ENCODE data around the gene LRP1B. TPM values are rescaled to one million over a fixed set of nuclear protein-coding genes. Genes with fewer than 3 reads are reported as not detected.
"Not testable (repeated sequence)": the region's sequence is repeated elsewhere in the genome, so short reads cannot be mapped to it uniquely, and the experiment has no call there.

LRP1B gene
- total RNA-seq, 4 donors from 2014 or later = 0.85 to 3.3 (median 1.1) TPM; not detected in 1

GRCh38 chr2:140286377-140286776 is 1844.4 kb downstream of the LRP1B start:
- Histone ChIP-seq H3K36me3 (no peaks in the 10 kb centered on the region), H3K4me1 (no peaks in the 10 kb centered on the region), H3K27me3 (no peaks in the 10 kb centered on the region), H3K9me3 (no peaks in the 10 kb centered on the region), H3K27ac (no peak overlapping the region), H3K4me3 (no peak overlapping the region)
- no peak for TF ChIP-seq CTCF (IDR thresholded peaks at IDR 0.05)
- no peak for DNase-seq

- not testable (repeated sequence) for DNase-seq
Measured at GRCh38 chr2:140277344-140277743, 1853.5 kb downstream of the LRP1B start.

GRCh38 chr2:140276661-140277060 is 1854.2 kb downstream of the LRP1B start:
- no peaks in the 10 kb centered on the region for H3K4me1 ChIP-seq
- no peaks in the 10 kb centered on the region for H3K9me3 ChIP-seq
- DNase-seq = no peak
- no peak overlapping the region for H3K27ac ChIP-seq
- no peak overlapping the region for H3K4me3 ChIP-seq
- TF ChIP-seq POLR2A (IDR thresholded peaks at IDR 0.05) (no peak), CTCF (IDR thresholded peaks at IDR 0.05) (no peak)
- H3K36me3 ChIP-seq = no peaks in the 10 kb centered on the region
- H3K27me3 ChIP-seq = no peaks in the 10 kb centered on the region

More at GRCh38 chr2:140277344-140277743, 1853.5 kb downstream of the LRP1B start:
- H3K9me3 ChIP-seq, H3K27ac ChIP-seq, H3K4me3 ChIP-seq, H3K27me3 ChIP-seq, H3K36me3 ChIP-seq, H3K4me1 ChIP-seq: not testable (repeated sequence)

GRCh38 chr2:140275427-140275826 is 1855.4 kb downstream of the LRP1B start:
- Histone ChIP-seq H3K4me1 (no peaks in the 10 kb centered on the region), H3K27me3 (no peaks in the 10 kb centered on the region), H3K36me3 (no peaks in the 10 kb centered on the region), H3K9me3 (no peaks in the 10 kb centered on the region), H3K4me3 (no peak overlapping the region), H3K27ac (no peak overlapping the region)
- no peak for DNase-seq
- TF ChIP-seq POLR2A (IDR thresholded peaks at IDR 0.05) (no peak), CTCF (IDR thresholded peaks at IDR 0.05) (no peak)

GRCh38 chr2:140274891-140275290 is 1855.9 kb downstream of the LRP1B start:
- no peak for DNase-seq
- Histone ChIP-seq H3K36me3 (no peaks in the 10 kb centered on the region), H3K9me3 (no peaks in the 10 kb centered on the region), H3K27ac (no peak overlapping the region), H3K4me1 (no peaks in the 10 kb centered on the region), H3K4me3 (no peak overlapping the region), H3K27me3 (no peaks in the 10 kb centered on the region)
- no peak for TF ChIP-seq CTCF (IDR thresholded peaks at IDR 0.05)
- TF ChIP-seq POLR2A (IDR thresholded peaks at IDR 0.05) = no peak

- Histone ChIP-seq H3K27ac (no peak overlapping the region), H3K9me3 (no peaks in the 10 kb centered on the region), H3K4me1 (no peaks in the 10 kb centered on the region), H3K36me3 (no peaks in the 10 kb centered on the region), H3K4me3 (no peak overlapping the region), H3K27me3 (no peaks in the 10 kb centered on the region)
- DNase-seq = no peak
- TF ChIP-seq POLR2A (IDR thresholded peaks at IDR 0.05) (no peak), CTCF (IDR thresholded peaks at IDR 0.05) (no peak)
Measured at GRCh38 chr2:140273958-140274357, 1856.9 kb downstream of the LRP1B start.

Data from Peyer's patch (tissue), 4 donors.